Measurements from ENCODE around the gene EVC2.
"Not testable (repeated sequence)": the region's sequence is repeated elsewhere in the genome, so short reads cannot be mapped to it uniquely, and the experiment has no call there.

The EVC2 gene

GRCh38 chr4:5732158-5732557, 23.8 kb upstream of the EVC2 start:
- no peak for ATAC-seq

GRCh38 chr4:5730993-5731990, 22.9 kb upstream of the EVC2 start:
- no peak for TF ChIP-seq GLIS3 (CRISPR knock-in tag; IDR thresholded peaks at IDR 0.05)
- no peak for ATAC-seq

More at GRCh38 chr4:5732158-5732557, 23.8 kb upstream of the EVC2 start:
- no peak for TF ChIP-seq ZFP30 (CRISPR knock-in tag; IDR thresholded peaks at IDR 0.05)
- TF ChIP-seq, protein P1, sequence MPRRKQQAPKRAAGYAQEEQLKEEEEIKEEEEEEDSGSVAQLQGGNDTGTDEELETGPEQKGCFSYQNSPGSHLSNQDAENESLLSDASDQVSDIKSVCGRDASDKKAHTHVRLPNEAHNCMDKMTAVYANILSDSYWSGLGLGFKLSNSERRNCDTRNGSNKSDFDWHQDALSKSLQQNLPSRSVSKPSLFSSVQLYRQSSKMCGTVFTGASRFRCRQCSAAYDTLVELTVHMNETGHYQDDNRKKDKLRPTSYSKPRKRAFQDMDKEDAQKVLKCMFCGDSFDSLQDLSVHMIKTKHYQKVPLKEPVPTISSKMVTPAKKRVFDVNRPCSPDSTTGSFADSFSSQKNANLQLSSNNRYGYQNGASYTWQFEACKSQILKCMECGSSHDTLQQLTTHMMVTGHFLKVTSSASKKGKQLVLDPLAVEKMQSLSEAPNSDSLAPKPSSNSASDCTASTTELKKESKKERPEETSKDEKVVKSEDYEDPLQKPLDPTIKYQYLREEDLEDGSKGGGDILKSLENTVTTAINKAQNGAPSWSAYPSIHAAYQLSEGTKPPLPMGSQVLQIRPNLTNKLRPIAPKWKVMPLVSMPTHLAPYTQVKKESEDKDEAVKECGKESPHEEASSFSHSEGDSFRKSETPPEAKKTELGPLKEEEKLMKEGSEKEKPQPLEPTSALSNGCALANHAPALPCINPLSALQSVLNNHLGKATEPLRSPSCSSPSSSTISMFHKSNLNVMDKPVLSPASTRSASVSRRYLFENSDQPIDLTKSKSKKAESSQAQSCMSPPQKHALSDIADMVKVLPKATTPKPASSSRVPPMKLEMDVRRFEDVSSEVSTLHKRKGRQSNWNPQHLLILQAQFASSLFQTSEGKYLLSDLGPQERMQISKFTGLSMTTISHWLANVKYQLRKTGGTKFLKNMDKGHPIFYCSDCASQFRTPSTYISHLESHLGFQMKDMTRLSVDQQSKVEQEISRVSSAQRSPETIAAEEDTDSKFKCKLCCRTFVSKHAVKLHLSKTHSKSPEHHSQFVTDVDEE (CRISPR knock-in tag; IDR thresholded peaks at IDR 0.05), result no peak
- TF ChIP-seq ESRRG (CRISPR knock-in tag; IDR thresholded peaks at IDR 0.05), result no peak

GRCh38 chr4:5730436-5730835, 22.1 kb upstream of the EVC2 start:
- TF ChIP-seq ZFP30 (CRISPR knock-in tag; IDR thresholded peaks at IDR 0.05) (no peak), ZNF8 (CRISPR knock-in tag; IDR thresholded peaks at IDR 0.05) (no peak), ZNF70 (CRISPR knock-in tag; IDR thresholded peaks at IDR 0.05) (no peak), PPARA (CRISPR knock-in tag; IDR thresholded peaks at IDR 0.05; ENCODE audit: borderline replicate concordance) (no peak), OSR1 (CRISPR knock-in tag; IDR thresholded peaks at IDR 0.05) (no peak), ARNTL (CRISPR knock-in tag; IDR thresholded peaks at IDR 0.05; ENCODE audit: borderline replicate concordance, low read depth) (no peak), TCF4 (CRISPR knock-in tag; IDR thresholded peaks at IDR 0.05; ENCODE audit: borderline replicate concordance) (no peak), ISL1 (CRISPR knock-in tag; IDR thresholded peaks at IDR 0.05) (no peak), ZFP3 (CRISPR knock-in tag; IDR thresholded peaks at IDR 0.05) (no peak), RARB (CRISPR knock-in tag; IDR thresholded peaks at IDR 0.05) (no peak), ZC3H10 (CRISPR knock-in tag; IDR thresholded peaks at IDR 0.05) (no peak), TOX (CRISPR knock-in tag; IDR thresholded peaks at IDR 0.05; ENCODE audit: borderline replicate concordance) (no peak), ESRRG (CRISPR knock-in tag; IDR thresholded peaks at IDR 0.05) (no peak), CSDC2 (CRISPR knock-in tag; IDR thresholded peaks at IDR 0.05) (no peak), ZNF565 (CRISPR knock-in tag; conservative IDR thresholded peaks at IDR 0.05; ENCODE audit: low read depth) (no peak), PATZ1 (CRISPR knock-in tag; IDR thresholded peaks at IDR 0.05; ENCODE audit: borderline replicate concordance) (no peak)
- TF ChIP-seq, protein P1 (CRISPR knock-in tag; IDR thresholded peaks at IDR 0.05), result no peak
- TF ChIP-seq, protein P2, sequence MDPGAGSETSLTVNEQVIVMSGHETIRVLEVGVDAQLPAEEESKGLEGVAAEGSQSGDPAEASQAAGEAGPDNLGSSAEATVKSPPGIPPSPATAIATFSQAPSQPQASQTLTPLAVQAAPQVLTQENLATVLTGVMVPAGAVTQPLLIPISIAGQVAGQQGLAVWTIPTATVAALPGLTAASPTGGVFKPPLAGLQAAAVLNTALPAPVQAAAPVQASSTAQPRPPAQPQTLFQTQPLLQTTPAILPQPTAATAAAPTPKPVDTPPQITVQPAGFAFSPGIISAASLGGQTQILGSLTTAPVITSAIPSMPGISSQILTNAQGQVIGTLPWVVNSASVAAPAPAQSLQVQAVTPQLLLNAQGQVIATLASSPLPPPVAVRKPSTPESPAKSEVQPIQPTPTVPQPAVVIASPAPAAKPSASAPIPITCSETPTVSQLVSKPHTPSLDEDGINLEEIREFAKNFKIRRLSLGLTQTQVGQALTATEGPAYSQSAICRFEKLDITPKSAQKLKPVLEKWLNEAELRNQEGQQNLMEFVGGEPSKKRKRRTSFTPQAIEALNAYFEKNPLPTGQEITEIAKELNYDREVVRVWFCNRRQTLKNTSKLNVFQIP (CRISPR knock-in tag; IDR thresholded peaks at IDR 0.05; ENCODE audit: borderline replicate concordance, low read depth), result no peak
- ATAC-seq, result no peak

DNA sequence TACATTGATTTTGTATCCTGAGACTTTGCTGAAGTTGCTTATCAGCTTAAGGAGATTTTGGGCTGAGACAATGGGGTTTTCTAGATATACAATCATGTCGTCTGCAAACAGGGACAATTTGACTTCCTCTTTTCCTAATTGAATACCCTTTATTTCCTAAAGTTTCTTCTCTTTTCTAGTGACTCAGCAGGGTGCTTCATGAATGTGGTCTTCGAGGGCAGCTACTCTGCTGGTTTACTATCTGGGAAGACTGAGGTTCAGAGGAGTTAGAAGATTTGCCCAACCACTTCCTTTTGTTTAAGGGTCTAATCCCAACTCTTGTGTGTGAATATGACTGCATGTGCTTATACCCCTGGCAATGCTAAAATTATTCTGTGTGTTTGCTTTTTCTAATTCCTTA, 20.1 kb upstream of the EVC2 start:
- not testable (repeated sequence) for ATAC-seq

All from SK-N-SH treated with all-trans-retinoic acid at 6 μM for 48 hours (cell line).